Body of pancreas (tissue), 4 donors: Measurements from ENCODE around the gene THADA.

Experiments
- POLR2A ChIP-seq, 3 donors: fragments of 450-650 bp; IDR thresholded peaks; one replicate each; pipeline ENCODE4 v1.6.1; 2016; ENCODE audit warnings: antibody characterized with exemption in 3 of 3, mild to moderate bottlenecking in 2 of 3
- TF ChIP-seq, protein P1 (sequence below), 7 experiments: fragments of 450-650 bp in 4 of 7; fragments of 200-600 bp in 3 of 7; sonication (generic) in 3 of 7; IDR thresholded peaks; one replicate each; pipeline ENCODE4 v1.5.1; 2016 to 2019; ENCODE audit warnings: antibody characterized with exemption in 7 of 7

GRCh38 chr2:43518718-43519117 lies 77.1 kb downstream of the THADA start:
- TF ChIP-seq, protein P1, sequence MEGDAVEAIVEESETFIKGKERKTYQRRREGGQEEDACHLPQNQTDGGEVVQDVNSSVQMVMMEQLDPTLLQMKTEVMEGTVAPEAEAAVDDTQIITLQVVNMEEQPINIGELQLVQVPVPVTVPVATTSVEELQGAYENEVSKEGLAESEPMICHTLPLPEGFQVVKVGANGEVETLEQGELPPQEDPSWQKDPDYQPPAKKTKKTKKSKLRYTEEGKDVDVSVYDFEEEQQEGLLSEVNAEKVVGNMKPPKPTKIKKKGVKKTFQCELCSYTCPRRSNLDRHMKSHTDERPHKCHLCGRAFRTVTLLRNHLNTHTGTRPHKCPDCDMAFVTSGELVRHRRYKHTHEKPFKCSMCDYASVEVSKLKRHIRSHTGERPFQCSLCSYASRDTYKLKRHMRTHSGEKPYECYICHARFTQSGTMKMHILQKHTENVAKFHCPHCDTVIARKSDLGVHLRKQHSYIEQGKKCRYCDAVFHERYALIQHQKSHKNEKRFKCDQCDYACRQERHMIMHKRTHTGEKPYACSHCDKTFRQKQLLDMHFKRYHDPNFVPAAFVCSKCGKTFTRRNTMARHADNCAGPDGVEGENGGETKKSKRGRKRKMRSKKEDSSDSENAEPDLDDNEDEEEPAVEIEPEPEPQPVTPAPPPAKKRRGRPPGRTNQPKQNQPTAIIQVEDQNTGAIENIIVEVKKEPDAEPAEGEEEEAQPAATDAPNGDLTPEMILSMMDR (IDR thresholded peaks at IDR 0.05): no peak
- TF ChIP-seq POLR2A (IDR thresholded peaks at IDR 0.05): no peak
